Left cardiac atrium (tissue), 4 donors: ENCODE measurements around the gene RPS27L. TPM values are rescaled to one million over a fixed set of nuclear protein-coding genes. Genes with fewer than 3 reads are reported as not detected.

Source experiments
- ATAC-seq, 2 donors: fragments of 200-7000 bp; cut with Tn5 transposase; one replicate each; pipeline ENCODE4 v1.9.1; 2020; ENCODE audit warnings: mild to moderate bottlenecking in 2 of 2, moderate library complexity in 2 of 2
- DNase-seq: peaks from one replicate; pipeline ENCODE4 v3.0.0-alpha.2; 2020
- intact Hi-C, 2 donors: fragments of 100-400 bp; cut with DNase I; formaldehyde crosslinking; loops; one replicate each; pipeline versions ENCODE4 v1.14.1 to v1.15.1; 2022 to 2023
- total RNA-seq, 2 donors: library from RNA; stranded (reverse); fragmentation: NEBNext Ultra II Directional; extraction: Animal tissue kit (Norgen Biotek cat#: 25700); gene quantifications; one replicate each; pipeline ENCODE4 v1.2.1, GENCODE V29; 2021
- donor health status: DM: no; HTN: yes; CAD: no.
- donor health status: DM: no; HTN: yes; CAD: no; lungs with severe emphysema.
- donor health status: DM: yes; HTN: yes; CAD: no.
- donor health status: Dilated cardiomyopathy.

Gene RPS27L
- total RNA-seq, 2 donors from 2014 or later, result 137 to 159 TPM

- ATAC-seq (no peak), DNase-seq (no peak)
- intact Hi-C loops, result loop anchor here in 1 of 2 donors (10.0 kb wide), 1 partner anchor 85 kb away; the partner anchor contains the start of gene APH1B
Measured at GRCh38 chr15:63189941-63190768, 32.9 kb upstream of the RPS27L start.

DNA sequence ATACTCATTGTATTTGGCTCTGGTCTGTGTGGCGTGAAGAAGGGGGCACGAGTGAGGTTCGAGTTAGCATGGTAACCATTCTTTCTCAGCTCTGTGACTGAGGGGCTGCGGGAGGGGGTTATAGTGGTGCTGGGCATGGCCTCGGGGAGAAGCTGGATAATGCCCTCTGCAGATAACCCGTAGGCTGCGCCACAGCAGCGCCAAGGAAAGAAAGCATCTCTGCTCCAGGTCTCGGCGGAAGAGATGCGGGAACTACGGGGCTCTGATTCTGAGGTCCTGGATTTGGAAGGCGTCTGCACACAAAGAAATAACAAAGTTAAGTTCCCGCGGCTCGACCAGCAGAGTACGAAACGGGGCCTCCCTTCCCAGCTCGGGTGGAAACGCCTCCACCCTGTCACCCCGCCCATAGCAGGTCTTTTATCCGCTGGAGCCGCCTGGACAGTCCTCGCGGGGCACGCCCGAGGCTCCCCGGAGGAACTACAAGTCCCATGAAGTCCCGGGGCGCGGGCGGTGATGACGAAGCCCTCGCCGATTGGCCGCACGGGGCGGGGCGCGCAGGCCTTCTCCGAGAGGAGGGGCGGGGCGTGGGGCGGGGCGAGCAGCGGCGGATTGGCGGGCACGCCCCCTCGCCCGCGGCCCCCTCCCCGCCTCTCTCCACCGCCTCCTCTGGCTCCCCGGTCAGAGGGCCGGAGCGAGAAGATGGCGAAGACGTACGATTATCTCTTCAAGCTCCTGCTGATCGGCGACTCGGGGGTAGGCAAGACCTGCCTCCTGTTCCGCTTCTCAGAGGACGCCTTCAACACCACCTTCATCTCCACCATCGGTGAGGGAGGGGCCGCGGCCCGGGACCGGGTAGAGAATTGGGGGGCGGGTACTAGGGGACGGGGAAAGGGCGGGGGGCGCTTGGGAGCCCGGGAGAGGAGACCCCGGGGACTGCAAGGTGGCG lies 31.9 kb upstream of the RPS27L start, which contains the start of gene RAB8B:
Gene RAB8B, plus strand, starts transcription at position 681 of the 946 bp plus-strand sequence. Its CDS starts 19 bp downstream, at position 700.
- ATAC-seq, result peak; percentile 99 to 100

GRCh38 chr15:63188247-63188925 lies 31.1 kb upstream of the RPS27L start:
- intact Hi-C loops, result no loop called here

More for the DNA sequence above, 31.9 kb upstream of the RPS27L start, which contains the start of gene RAB8B:
- intact Hi-C loops, result no loop called here
- DNase-seq, result peak; percentile 99

DNA sequence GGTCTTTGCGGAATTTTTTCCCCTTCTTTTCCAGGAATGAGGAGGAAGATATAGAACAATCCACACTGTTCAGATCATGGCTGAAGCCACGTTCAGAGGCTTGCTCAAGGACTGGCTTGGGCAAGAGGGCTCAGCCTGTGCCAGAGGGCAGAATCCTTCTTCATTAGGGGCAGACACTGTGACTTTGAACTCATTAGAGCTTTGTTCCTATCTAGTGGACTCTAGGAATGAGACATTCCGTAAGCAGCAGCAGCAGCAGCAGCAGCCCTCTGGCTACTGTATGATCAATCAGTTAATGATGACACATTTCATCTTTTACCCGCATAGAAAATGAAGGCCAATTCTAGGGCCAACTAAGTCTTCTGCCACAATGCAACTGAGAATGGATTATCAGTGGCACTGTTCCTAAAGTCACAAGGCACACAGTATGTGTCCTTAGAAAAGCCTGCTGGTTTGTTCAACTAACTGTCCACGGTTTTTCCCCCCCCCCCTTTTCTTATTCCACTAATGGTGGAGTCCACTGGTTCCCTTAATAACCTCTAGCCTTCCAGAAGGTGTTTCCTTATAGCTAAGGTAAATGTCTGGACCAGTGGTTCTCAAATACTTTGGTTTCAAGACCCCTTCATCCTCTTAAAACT lies 30.4 kb upstream of the RPS27L start:
- no peak for DNase-seq
- intact Hi-C loops, result no loop called here
- no peak for ATAC-seq

More at GRCh38 chr15:63188247-63188925, 31.1 kb upstream of the RPS27L start:
- DNase-seq (no peak), ATAC-seq (no peak)

- ATAC-seq (no peak), DNase-seq (no peak)
- intact Hi-C loops, result no loop called here
Measured at GRCh38 chr15:63186065-63186464, 28.8 kb upstream of the RPS27L start.

DNA sequence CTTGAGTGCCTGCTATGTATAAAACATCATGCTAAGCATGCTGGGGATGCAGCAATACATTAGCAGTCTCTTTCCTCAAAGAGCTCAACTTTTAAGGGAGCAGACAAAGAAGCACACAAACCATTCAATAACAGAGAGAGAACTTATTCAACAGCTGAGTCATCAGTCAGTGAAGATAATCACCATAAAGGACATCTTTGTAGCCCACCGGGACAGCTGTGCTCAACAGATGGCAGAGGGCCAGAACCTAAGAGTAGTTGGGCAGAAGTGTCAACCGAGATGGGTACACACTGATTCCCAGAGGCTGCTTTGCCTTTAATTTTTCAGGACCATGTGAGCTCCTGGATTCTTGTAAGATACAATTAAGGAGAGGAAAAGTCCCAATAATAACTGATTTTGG lies 27.9 kb upstream of the RPS27L start:
- ATAC-seq (no peak), DNase-seq (no peak)
- intact Hi-C loops, result no loop called here

GRCh38 chr15:63181648-63182047 lies 24.4 kb upstream of the RPS27L start:
- ATAC-seq, result no peak
- intact Hi-C loops, result no loop called here
- DNase-seq, result no peak

GRCh38 chr15:63180746-63181145 lies 23.5 kb upstream of the RPS27L start:
- DNase-seq (no peak), ATAC-seq (no peak)
- intact Hi-C loops, result no loop called here

- ATAC-seq (no peak), DNase-seq (no peak)
- intact Hi-C loops, result no loop called here
Measured at GRCh38 chr15:63178034-63178433, 20.8 kb upstream of the RPS27L start.

DNA sequence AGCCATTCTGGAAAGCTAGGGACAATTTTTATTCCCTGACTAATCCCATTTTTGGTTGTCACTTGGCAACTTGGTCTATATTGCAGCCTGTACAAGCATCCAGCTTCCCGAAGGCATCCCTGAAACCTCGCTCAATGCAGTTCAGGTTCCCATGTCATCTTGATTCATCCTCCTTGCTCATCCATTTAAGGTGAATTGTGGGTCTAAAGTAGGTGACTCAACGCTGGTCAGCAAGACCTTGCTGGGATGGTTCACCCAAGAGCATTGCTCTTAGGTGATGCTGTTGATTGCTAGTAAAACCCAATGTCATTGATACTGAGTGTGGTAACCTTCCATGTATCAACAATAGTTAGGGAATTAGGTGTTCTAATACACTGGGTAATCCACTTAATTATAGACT lies 19.0 kb upstream of the RPS27L start:
- intact Hi-C loops, result no loop called here
- ATAC-seq (no peak), DNase-seq (no peak)

DNA sequence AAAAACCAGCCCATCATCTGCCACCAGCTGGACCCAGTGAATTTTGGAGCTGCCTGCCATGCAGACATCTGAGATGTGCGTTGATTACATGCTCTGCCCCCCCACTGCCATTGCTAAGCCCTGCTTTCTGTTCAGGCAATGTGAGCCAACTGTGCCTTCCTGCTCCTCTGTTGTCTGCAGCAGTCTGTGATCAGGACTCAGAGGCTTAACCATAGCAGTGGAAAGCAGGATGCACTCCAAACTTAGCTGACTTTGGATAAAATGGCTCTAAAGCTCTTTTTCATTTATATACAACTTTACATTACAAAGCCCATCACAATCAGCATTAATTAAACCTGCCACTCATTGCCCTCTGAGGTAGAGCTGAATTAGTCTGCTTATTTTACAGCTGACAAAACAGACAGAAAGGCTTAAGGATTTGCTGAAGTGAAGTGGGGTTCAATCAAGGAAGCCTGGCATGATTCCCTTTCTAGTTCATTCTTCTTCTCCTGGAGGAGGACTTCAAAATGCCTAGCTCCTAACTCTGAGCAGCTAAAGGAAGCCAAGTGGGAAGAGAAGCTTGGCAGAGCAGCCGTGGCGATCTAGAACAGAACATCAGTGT lies 15.7 kb upstream of the RPS27L start:
- intact Hi-C loops, result no loop called here
- ATAC-seq (no peak), DNase-seq (no peak)

DNA sequence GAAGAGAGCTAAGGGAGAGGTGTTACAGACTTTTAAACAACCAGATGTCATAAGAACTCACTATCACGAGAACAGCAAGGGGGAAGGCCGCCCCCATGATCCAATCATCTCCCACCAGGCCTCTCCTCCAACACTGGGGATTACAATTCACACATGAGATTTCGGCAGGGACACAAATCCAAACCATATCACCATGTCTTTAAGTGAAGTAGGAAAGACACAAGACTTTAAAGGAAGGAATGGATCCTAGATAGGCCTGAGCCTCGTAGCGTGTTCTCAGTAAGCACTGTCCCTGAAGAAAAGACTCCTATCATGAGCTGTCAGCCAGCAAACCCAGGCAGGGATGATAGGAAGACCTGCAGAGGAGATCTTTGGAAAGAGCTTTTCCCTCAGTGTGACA lies 15.1 kb upstream of the RPS27L start:
- intact Hi-C loops, result no loop called here
- DNase-seq, result no peak
- ATAC-seq, result no peak

GRCh38 chr15:63169788-63170187 lies 12.5 kb upstream of the RPS27L start:
- intact Hi-C loops, result no loop called here
- ATAC-seq (peak; percentile 47 to 74), DNase-seq (peak; percentile 38)

DNA sequence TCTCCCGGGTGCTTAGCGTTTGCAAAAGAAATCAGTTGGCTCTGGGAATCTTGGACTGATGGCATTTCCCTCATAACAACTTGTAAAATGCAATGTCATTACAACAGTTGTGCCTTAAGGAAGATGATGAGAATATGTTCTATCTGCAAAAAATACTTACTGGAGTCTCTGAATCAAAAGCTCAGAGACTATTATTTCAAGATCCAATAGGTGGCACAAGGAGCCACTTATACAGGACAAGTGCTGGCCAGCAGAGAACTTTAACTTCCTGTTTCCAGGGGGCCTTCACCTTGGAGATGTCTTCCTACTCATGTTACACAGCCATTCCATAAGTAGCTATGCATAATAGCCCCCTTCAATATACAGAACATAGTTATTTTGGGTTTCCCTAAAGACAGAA lies 8.9 kb upstream of the RPS27L start:
- intact Hi-C loops, result no loop called here
- DNase-seq, result no peak
- no peak for ATAC-seq

GRCh38 chr15:63165166-63165859 lies 8.0 kb upstream of the RPS27L start:
- DNase-seq, result no peak
- intact Hi-C loops, result no loop called here
- no peak for ATAC-seq

GRCh38 chr15:63163217-63163616 lies 5.9 kb upstream of the RPS27L start:
- ATAC-seq, result no peak
- intact Hi-C loops, result no loop called here

GRCh38 chr15:63160638-63161037 lies 3.4 kb upstream of the RPS27L start:
- DNase-seq (no peak), ATAC-seq (no peak)
- intact Hi-C loops, result no loop called here

More at GRCh38 chr15:63163217-63163616, 5.9 kb upstream of the RPS27L start:
- DNase-seq, result no peak
